ENCODE measurements around the gene RBKS.

DNA sequence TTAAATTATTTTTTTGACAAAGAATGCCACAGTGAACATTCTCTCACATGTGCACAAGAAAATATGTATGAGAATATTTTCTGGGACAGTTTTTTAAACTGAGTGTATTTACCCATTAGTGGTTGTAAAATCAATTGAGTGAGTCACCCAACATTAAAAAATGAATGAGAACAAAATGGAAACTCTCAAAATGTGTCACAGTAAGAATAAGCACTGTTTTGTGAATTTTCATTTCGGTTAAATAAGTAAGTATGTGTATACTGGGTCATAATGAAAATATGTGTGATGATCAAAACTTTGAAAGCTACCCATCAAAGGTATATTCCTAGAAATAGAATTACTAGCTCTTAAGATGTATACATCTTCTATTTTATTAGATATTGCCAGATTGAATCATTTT is 11.9 kb upstream of the RBKS start:
- TF ChIP-seq, protein P1, sequence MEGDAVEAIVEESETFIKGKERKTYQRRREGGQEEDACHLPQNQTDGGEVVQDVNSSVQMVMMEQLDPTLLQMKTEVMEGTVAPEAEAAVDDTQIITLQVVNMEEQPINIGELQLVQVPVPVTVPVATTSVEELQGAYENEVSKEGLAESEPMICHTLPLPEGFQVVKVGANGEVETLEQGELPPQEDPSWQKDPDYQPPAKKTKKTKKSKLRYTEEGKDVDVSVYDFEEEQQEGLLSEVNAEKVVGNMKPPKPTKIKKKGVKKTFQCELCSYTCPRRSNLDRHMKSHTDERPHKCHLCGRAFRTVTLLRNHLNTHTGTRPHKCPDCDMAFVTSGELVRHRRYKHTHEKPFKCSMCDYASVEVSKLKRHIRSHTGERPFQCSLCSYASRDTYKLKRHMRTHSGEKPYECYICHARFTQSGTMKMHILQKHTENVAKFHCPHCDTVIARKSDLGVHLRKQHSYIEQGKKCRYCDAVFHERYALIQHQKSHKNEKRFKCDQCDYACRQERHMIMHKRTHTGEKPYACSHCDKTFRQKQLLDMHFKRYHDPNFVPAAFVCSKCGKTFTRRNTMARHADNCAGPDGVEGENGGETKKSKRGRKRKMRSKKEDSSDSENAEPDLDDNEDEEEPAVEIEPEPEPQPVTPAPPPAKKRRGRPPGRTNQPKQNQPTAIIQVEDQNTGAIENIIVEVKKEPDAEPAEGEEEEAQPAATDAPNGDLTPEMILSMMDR (IDR thresholded peaks at IDR 0.05) = no peak
- TF ChIP-seq POLR2A (IDR thresholded peaks at IDR 0.05) = no peak
